Spleen (tissue), 7 donors: ENCODE measurements around the gene POLR1B.
"Not testable (repeated sequence)": the region's sequence is repeated elsewhere in the genome, so short reads cannot be mapped to it uniquely, and the experiment has no call there.

Source experiments
- CTCF ChIP-seq, 11 experiments: fragments of 200-600 bp in 7 of 11; fragments of 450-650 bp in 4 of 11; sonication (generic) in 4 of 11; IDR thresholded peaks in 8 of 11; conservative IDR thresholded peaks in 3 of 11; 1 replicate in 7 of 11; 2 replicates in 4 of 11; pipeline versions ENCODE4 v1.4.0 to v1.8.0; 2016 to 2021; ENCODE audit warnings: antibody characterized with exemption in 11 of 11, inconsistent platforms in 4 of 11, mild to moderate bottlenecking in 1 of 11
- POLR2AphosphoS5 ChIP-seq, 3 donors: sonication (generic); formaldehyde crosslinking; IDR thresholded peaks; one replicate each; pipeline ENCODE4 v1.5.1; 2017; ENCODE audit warnings: antibody characterized with exemption in 3 of 3
- donor health status: DM: no; HTN: no; CAD: no; lungs with moderate emphysema.
- donor health status: DM: no; HTN: no; CAD: no.
- donor health status: DM: no; HTN: no; CAD: no.

- TF ChIP-seq CTCF (IDR thresholded peaks at IDR 0.05 in 8 of 11, conservative IDR thresholded peaks at IDR 0.05 in 3 of 11); POLR2AphosphoS5 (IDR thresholded peaks at IDR 0.05): not testable (repeated sequence)
Measured at GRCh38 chr2:112495878-112496277, 46.4 kb upstream of the POLR1B start.
